ENCODE results near the gene BLTP3B. TPM values are rescaled to one million over a fixed set of nuclear protein-coding genes. Genes with fewer than 3 reads are reported as not detected.

Gene BLTP3B
- total RNA-seq, 1 experiment from 2014 or later: 19.8 TPM

GRCh38 chr12:100110276-100110675 lies 32.4 kb downstream of the BLTP3B start:
- TF ChIP-seq EZH2 (IDR thresholded peaks at IDR 0.05; ENCODE audit: low read depth): no peak
- TF ChIP-seq, protein P1, sequence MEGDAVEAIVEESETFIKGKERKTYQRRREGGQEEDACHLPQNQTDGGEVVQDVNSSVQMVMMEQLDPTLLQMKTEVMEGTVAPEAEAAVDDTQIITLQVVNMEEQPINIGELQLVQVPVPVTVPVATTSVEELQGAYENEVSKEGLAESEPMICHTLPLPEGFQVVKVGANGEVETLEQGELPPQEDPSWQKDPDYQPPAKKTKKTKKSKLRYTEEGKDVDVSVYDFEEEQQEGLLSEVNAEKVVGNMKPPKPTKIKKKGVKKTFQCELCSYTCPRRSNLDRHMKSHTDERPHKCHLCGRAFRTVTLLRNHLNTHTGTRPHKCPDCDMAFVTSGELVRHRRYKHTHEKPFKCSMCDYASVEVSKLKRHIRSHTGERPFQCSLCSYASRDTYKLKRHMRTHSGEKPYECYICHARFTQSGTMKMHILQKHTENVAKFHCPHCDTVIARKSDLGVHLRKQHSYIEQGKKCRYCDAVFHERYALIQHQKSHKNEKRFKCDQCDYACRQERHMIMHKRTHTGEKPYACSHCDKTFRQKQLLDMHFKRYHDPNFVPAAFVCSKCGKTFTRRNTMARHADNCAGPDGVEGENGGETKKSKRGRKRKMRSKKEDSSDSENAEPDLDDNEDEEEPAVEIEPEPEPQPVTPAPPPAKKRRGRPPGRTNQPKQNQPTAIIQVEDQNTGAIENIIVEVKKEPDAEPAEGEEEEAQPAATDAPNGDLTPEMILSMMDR (conservative IDR thresholded peaks at IDR 0.05): no peak
- H3K4me2 ChIP-seq: no peak overlapping the region
- no peaks in the 10 kb centered on the region for H3K9me3 ChIP-seq (ENCODE audit: insufficient read depth, low read depth)
- no peaks in the 10 kb centered on the region for H3F3A ChIP-seq (ENCODE audit: insufficient read depth, low read depth)
- no peaks in the 10 kb centered on the region for H3K79me2 ChIP-seq (ENCODE audit: low read depth)
- BruUV-seq (replicated peaks): no TSS peak
- CTCF ChIA-PET: no interaction called here
- no peaks in the 10 kb centered on the region for H3K9me2 ChIP-seq (ENCODE audit: insufficient read depth)
- no peaks in the 10 kb centered on the region for H3K36me3 ChIP-seq (ENCODE audit: low read depth)
- H4K20me1 ChIP-seq (ENCODE audit: insufficient read depth): no peaks in the 10 kb centered on the region
- POLR2A ChIA-PET (ENCODE audit: unreplicated experiment): no interaction called here
- H3K4me3 ChIP-seq: no peak overlapping the region
- intact Hi-C loops (cut with micrococcal nuclease; ENCODE audit: unreplicated experiment): no loop called here
- no peaks in the 10 kb centered on the region for H3K27me3 ChIP-seq (ENCODE audit: insufficient read depth, low read depth)
- no peaks in the 10 kb centered on the region for H3K4me1 ChIP-seq (replicated peaks; ENCODE audit: insufficient read depth)
- no peak overlapping the region for H2AFZ ChIP-seq
- H3K27ac ChIP-seq: no peak overlapping the region
- DNase-seq: no peak

- no TSS peak for BruUV-seq (replicated peaks)
- H2AFZ ChIP-seq: no peak overlapping the region
- H3K4me3 ChIP-seq: no peak overlapping the region
- ChIA-PET POLR2A (ENCODE audit: unreplicated experiment) (no interaction called here), CTCF (no interaction called here)
- no peaks in the 10 kb centered on the region for H3F3A ChIP-seq (ENCODE audit: insufficient read depth, low read depth)
- intact Hi-C loops (cut with micrococcal nuclease; ENCODE audit: unreplicated experiment): no loop called here
- H3K27ac ChIP-seq: no peak overlapping the region
- H3K27me3 ChIP-seq (ENCODE audit: insufficient read depth, low read depth): no peaks in the 10 kb centered on the region
- no peaks in the 10 kb centered on the region for H3K9me2 ChIP-seq (ENCODE audit: insufficient read depth)
- no peaks in the 10 kb centered on the region for H3K9me3 ChIP-seq (ENCODE audit: insufficient read depth, low read depth)
- H3K4me1 ChIP-seq (replicated peaks; ENCODE audit: insufficient read depth): no peaks in the 10 kb centered on the region
- no peaks in the 10 kb centered on the region for H4K20me1 ChIP-seq (ENCODE audit: insufficient read depth)
- no peaks in the 10 kb centered on the region for H3K79me2 ChIP-seq (ENCODE audit: low read depth)
- no peaks in the 10 kb centered on the region for H3K36me3 ChIP-seq (ENCODE audit: low read depth)
- DNase-seq: no peak
- TF ChIP-seq EZH2 (IDR thresholded peaks at IDR 0.05; ENCODE audit: low read depth): no peak
- TF ChIP-seq, protein P1 (conservative IDR thresholded peaks at IDR 0.05): no peak
- no peak overlapping the region for H3K4me2 ChIP-seq
Measured at GRCh38 chr12:100106861-100107260, 35.8 kb downstream of the BLTP3B start.

- intact Hi-C loops (cut with micrococcal nuclease; ENCODE audit: unreplicated experiment): no loop called here
- DNase-seq: no peak
- Histone ChIP-seq H3K36me3 (ENCODE audit: low read depth) (no peaks in the 10 kb centered on the region), H3K9me2 (ENCODE audit: insufficient read depth) (no peaks in the 10 kb centered on the region), H2AFZ (no peak overlapping the region), H3K79me2 (ENCODE audit: low read depth) (no peaks in the 10 kb centered on the region), H3K4me1 (replicated peaks; ENCODE audit: insufficient read depth) (no peaks in the 10 kb centered on the region), H3K27me3 (ENCODE audit: insufficient read depth, low read depth) (no peaks in the 10 kb centered on the region), H3K9me3 (ENCODE audit: insufficient read depth, low read depth) (no peaks in the 10 kb centered on the region), H3K4me3 (no peak overlapping the region), H3K4me2 (no peak overlapping the region), H3K27ac (no peak overlapping the region), H4K20me1 (ENCODE audit: insufficient read depth) (no peaks in the 10 kb centered on the region), H3F3A (ENCODE audit: insufficient read depth, low read depth) (no peaks in the 10 kb centered on the region)
- ChIA-PET CTCF (no interaction called here), POLR2A (ENCODE audit: unreplicated experiment) (no interaction called here)
- BruUV-seq (replicated peaks): no TSS peak
- no peak for TF ChIP-seq EZH2 (IDR thresholded peaks at IDR 0.05; ENCODE audit: low read depth)
- TF ChIP-seq, protein P1 (conservative IDR thresholded peaks at IDR 0.05): no peak
Measured at GRCh38 chr12:100105661-100106060, 37.0 kb downstream of the BLTP3B start.
